ENCODE measurements around the gene LRRC8A. TPM values are rescaled to one million over a fixed set of nuclear protein-coding genes. Genes with fewer than 3 reads are reported as not detected.

Gene LRRC8A
- polyA plus RNA-seq, 1 donor from 2014 or later: 11.6 TPM

DNA sequence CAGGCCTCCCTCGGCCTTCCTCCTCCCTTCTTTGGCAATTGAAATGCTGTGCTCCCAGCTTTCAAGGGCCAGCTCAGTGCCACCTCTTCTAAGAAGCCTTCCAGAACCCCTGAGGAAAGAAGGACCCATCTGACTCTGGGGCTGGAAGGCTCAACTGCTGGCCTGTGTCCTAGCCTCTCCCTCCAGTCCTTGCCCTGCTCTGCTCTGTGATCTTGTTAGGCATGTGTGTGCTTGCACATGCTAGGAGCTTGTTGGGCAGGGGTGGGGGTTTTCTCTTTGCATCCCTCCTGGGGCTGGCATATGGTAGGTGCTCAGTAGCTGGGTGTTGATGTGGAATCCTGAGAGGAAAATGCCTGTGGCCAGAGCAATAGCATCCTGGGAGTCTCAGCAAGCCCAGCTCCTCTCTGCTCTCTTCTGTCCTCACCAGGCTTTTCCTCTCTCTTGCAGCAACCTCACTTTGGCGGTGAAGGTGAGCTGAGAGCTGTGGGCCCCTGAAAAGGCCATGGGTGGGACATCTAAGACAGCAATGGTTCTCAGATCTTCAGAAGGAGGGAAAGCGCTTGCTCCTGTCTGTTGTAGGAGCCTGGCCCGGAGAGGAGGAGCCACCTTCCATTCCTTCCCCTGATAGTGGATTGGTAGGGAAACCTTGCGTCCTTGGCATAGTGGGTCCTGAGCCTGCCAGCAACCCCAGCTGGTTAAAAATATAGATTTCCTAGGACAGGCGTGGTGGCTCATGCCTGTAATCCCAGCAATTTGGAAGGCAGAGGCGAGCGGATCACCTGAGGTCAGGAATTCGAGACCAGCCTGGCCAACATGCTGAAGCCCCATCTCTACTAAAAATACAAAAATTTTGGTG lies 55.6 kb downstream of the LRRC8A start:
- no peak overlapping the region for H3K4me2 ChIP-seq (ENCODE audit: low read length)
- no peak overlapping the region for H3K27ac ChIP-seq (ENCODE audit: low read length)
- H4K20me1 ChIP-seq (ENCODE audit: insufficient read depth): no peaks in the 10 kb centered on the region
- no peaks in the 10 kb centered on the region for H3K27me3 ChIP-seq (ENCODE audit: insufficient read depth, low read depth, low read length)
- no peak overlapping the region for H2AFZ ChIP-seq (ENCODE audit: low read depth, low read length)
- TF ChIP-seq POLR2AphosphoS5 (IDR thresholded peaks at IDR 0.05): no peak
- TF ChIP-seq, protein P1, sequence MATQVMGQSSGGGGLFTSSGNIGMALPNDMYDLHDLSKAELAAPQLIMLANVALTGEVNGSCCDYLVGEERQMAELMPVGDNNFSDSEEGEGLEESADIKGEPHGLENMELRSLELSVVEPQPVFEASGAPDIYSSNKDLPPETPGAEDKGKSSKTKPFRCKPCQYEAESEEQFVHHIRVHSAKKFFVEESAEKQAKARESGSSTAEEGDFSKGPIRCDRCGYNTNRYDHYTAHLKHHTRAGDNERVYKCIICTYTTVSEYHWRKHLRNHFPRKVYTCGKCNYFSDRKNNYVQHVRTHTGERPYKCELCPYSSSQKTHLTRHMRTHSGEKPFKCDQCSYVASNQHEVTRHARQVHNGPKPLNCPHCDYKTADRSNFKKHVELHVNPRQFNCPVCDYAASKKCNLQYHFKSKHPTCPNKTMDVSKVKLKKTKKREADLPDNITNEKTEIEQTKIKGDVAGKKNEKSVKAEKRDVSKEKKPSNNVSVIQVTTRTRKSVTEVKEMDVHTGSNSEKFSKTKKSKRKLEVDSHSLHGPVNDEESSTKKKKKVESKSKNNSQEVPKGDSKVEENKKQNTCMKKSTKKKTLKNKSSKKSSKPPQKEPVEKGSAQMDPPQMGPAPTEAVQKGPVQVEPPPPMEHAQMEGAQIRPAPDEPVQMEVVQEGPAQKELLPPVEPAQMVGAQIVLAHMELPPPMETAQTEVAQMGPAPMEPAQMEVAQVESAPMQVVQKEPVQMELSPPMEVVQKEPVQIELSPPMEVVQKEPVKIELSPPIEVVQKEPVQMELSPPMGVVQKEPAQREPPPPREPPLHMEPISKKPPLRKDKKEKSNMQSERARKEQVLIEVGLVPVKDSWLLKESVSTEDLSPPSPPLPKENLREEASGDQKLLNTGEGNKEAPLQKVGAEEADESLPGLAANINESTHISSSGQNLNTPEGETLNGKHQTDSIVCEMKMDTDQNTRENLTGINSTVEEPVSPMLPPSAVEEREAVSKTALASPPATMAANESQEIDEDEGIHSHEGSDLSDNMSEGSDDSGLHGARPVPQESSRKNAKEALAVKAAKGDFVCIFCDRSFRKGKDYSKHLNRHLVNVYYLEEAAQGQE (IDR thresholded peaks at IDR 0.05; ENCODE audit: borderline replicate concordance): no peak
- TF ChIP-seq EP300 (conservative IDR thresholded peaks at IDR 0.05; ENCODE audit: poor library complexity, severe bottlenecking): no peak
- TF ChIP-seq EZH2 (IDR thresholded peaks at IDR 0.05; ENCODE audit: borderline replicate concordance, insufficient read depth, low read length, poor library complexity, severe bottlenecking): no peak
- no peak for TF ChIP-seq MXI1 (conservative IDR thresholded peaks at IDR 0.05; ENCODE audit: poor library complexity, severe bottlenecking)
- no peak for TF ChIP-seq SMC3 (conservative IDR thresholded peaks at IDR 0.05; ENCODE audit: poor library complexity)
- TF ChIP-seq, protein P2, sequence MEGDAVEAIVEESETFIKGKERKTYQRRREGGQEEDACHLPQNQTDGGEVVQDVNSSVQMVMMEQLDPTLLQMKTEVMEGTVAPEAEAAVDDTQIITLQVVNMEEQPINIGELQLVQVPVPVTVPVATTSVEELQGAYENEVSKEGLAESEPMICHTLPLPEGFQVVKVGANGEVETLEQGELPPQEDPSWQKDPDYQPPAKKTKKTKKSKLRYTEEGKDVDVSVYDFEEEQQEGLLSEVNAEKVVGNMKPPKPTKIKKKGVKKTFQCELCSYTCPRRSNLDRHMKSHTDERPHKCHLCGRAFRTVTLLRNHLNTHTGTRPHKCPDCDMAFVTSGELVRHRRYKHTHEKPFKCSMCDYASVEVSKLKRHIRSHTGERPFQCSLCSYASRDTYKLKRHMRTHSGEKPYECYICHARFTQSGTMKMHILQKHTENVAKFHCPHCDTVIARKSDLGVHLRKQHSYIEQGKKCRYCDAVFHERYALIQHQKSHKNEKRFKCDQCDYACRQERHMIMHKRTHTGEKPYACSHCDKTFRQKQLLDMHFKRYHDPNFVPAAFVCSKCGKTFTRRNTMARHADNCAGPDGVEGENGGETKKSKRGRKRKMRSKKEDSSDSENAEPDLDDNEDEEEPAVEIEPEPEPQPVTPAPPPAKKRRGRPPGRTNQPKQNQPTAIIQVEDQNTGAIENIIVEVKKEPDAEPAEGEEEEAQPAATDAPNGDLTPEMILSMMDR (IDR thresholded peaks at IDR 0.05; ENCODE audit: poor library complexity, severe bottlenecking): no peak
- TF ChIP-seq RAD21 (conservative IDR thresholded peaks at IDR 0.05): no peak
- no peak for TF ChIP-seq TAF1 (IDR thresholded peaks at IDR 0.05; ENCODE audit: low read depth)
- H3K4me3 ChIP-seq (ENCODE audit: low read length): no peak overlapping the region
- H3K79me2 ChIP-seq (replicated peaks; ENCODE audit: insufficient read depth, low read length): no peaks in the 10 kb centered on the region
- H3K9me3 ChIP-seq (ENCODE audit: low read length): no peaks in the 10 kb centered on the region
- H3K9ac ChIP-seq (ENCODE audit: low read length): no peak overlapping the region
- no peaks in the 10 kb centered on the region for H3F3A ChIP-seq (ENCODE audit: insufficient read depth, low read length, poor library complexity, severe bottlenecking)
- no peaks in the 10 kb centered on the region for H3K36me3 ChIP-seq (ENCODE audit: insufficient read depth, low read length)
- no peaks in the 10 kb centered on the region for H3K9me2 ChIP-seq (ENCODE audit: insufficient read depth, low read length)

- H3K27me3 ChIP-seq (ENCODE audit: insufficient read depth, low read depth, low read length): no peaks in the 10 kb centered on the region
- H3K36me3 ChIP-seq (ENCODE audit: insufficient read depth, low read length): no peaks in the 10 kb centered on the region
- H3F3A ChIP-seq (ENCODE audit: insufficient read depth, low read length, poor library complexity, severe bottlenecking): no peaks in the 10 kb centered on the region
- no peak overlapping the region for H3K4me3 ChIP-seq (ENCODE audit: low read length)
- H3K9ac ChIP-seq (ENCODE audit: low read length): no peak overlapping the region
- H2AFZ ChIP-seq (ENCODE audit: low read depth, low read length): no peak overlapping the region
- no peak overlapping the region for H3K4me2 ChIP-seq (ENCODE audit: low read length)
- H3K27ac ChIP-seq (ENCODE audit: low read length): no peak overlapping the region
- TF ChIP-seq SMC3 (conservative IDR thresholded peaks at IDR 0.05; ENCODE audit: poor library complexity) (no peak), TAF1 (IDR thresholded peaks at IDR 0.05; ENCODE audit: low read depth) (no peak), MXI1 (conservative IDR thresholded peaks at IDR 0.05; ENCODE audit: poor library complexity, severe bottlenecking) (no peak), RAD21 (conservative IDR thresholded peaks at IDR 0.05) (no peak), EZH2 (IDR thresholded peaks at IDR 0.05; ENCODE audit: borderline replicate concordance, insufficient read depth, low read length, poor library complexity, severe bottlenecking) (no peak), POLR2AphosphoS5 (IDR thresholded peaks at IDR 0.05) (no peak), EP300 (conservative IDR thresholded peaks at IDR 0.05; ENCODE audit: poor library complexity, severe bottlenecking) (no peak)
- TF ChIP-seq, protein P1 (IDR thresholded peaks at IDR 0.05; ENCODE audit: borderline replicate concordance): no peak
- TF ChIP-seq, protein P2 (IDR thresholded peaks at IDR 0.05; ENCODE audit: poor library complexity, severe bottlenecking): no peak
- H3K9me2 ChIP-seq (ENCODE audit: insufficient read depth, low read length): no peaks in the 10 kb centered on the region
- no peaks in the 10 kb centered on the region for H3K9me3 ChIP-seq (ENCODE audit: low read length)
- no peaks in the 10 kb centered on the region for H4K20me1 ChIP-seq (ENCODE audit: insufficient read depth)
- H3K79me2 ChIP-seq (replicated peaks; ENCODE audit: insufficient read depth, low read length): no peaks in the 10 kb centered on the region
Measured at GRCh38 chr9:128940271-128940921, 58.5 kb downstream of the LRRC8A start.

All from neural cell (in vitro differentiated cells).